ENCODE data around the gene FBXO46.
A peak's percentile ranks its signal among the peaks of the same experiment; 100 is the strongest.

FBXO46 gene

GRCh38 chr19:45710356-45711130 lies 20.2 kb downstream of the FBXO46 start:
- Histone ChIP-seq H3K36me3 (ENCODE audit: control insufficient read depth in 2 of 2, insufficient read depth in 1 of 2, low read length in 2 of 2) (peaks cover 6 to 28% of the 10 kb centered on the region in 2 experiments; a peak in 2 of 3 replicates), H3K9me3 (ENCODE audit: control insufficient read depth, insufficient read depth, low read depth, low read length) (no peaks in the 10 kb centered on the region), H3K4me3 (ENCODE audit: low read depth, low read length) (no peak overlapping the region), H3K27ac (ENCODE audit: extremely low read depth, low read depth, low read length) (peak overlapping the region; percentile 31; the same call in 1 of the 2 replicates), H3K4me1 (ENCODE audit: control insufficient read depth, insufficient read depth, low read length) (peaks cover 2% of the 10 kb centered on the region; the same call in 1 of the 2 replicates)
- ChIA-PET POLR2A (interaction anchor here (0.5 to 2.8 kb wide), 3 partner anchors 58 to 73 kb away, joined by 4 to 26 read pairs (median 4); partner anchors contain the start of gene SIX5), CTCF (interaction anchor here (0.7 to 1.8 kb wide), 5 partner anchors 16 to 873 kb away, joined by 3 to 11 read pairs (median 3); partner anchors contain the start of gene QPCTL)
- TF ChIP-seq ZBTB48 (tag by site-specific recombination; IDR thresholded peaks at IDR 0.05) (peak; percentile 46; the same call in 1 of the 2 replicates), ZNF362 (tag by site-specific recombination; IDR thresholded peaks at IDR 0.05) (0 out of 2 replicates have a peak, but pooled peaks have one; percentile 6), MZF1 (tag by site-specific recombination; IDR thresholded peaks at IDR 0.05; ENCODE audit: borderline replicate concordance) (no peak), ZNF366 (tag by site-specific recombination; conservative IDR thresholded peaks at IDR 0.05) (peak; percentile 22; the same call in 1 of the 2 replicates)
- TF ChIP-seq, protein P1, sequence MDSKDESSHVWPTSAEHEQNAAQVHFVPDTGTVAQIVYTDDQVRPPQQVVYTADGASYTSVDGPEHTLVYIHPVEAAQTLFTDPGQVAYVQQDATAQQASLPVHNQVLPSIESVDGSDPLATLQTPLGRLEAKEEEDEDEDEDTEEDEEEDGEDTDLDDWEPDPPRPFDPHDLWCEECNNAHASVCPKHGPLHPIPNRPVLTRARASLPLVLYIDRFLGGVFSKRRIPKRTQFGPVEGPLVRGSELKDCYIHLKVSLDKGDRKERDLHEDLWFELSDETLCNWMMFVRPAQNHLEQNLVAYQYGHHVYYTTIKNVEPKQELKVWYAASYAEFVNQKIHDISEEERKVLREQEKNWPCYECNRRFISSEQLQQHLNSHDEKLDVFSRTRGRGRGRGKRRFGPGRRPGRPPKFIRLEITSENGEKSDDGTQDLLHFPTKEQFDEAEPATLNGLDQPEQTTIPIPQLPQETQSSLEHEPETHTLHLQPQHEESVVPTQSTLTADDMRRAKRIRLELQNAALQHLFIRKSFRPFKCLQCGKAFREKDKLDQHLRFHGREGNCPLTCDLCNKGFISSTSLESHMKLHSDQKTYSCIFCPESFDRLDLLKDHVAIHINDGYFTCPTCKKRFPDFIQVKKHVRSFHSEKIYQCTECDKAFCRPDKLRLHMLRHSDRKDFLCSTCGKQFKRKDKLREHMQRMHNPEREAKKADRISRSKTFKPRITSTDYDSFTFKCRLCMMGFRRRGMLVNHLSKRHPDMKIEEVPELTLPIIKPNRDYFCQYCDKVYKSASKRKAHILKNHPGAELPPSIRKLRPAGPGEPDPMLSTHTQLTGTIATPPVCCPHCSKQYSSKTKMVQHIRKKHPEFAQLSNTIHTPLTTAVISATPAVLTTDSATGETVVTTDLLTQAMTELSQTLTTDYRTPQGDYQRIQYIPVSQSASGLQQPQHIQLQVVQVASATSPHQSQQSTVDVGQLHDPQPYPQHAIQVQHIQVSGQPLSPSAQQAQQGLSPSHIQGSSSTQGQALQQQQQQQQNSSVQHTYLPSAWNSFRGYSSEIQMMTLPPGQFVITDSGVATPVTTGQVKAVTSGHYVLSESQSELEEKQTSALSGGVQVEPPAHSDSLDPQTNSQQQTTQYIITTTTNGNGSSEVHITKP (tag by site-specific recombination; IDR thresholded peaks at IDR 0.05) = peak; percentile 81

GRCh38 chr19:45705710-45706415 lies 24.8 kb downstream of the FBXO46 start:
- peaks cover 22 to 30% of the 10 kb centered on the region in 2 experiments; a peak in 2 of 3 replicates for H3K36me3 ChIP-seq (ENCODE audit: control insufficient read depth in 2 of 2, insufficient read depth in 1 of 2, low read length in 2 of 2)
- H3K4me1 ChIP-seq (ENCODE audit: control insufficient read depth, insufficient read depth, low read length) = no peaks in the 10 kb centered on the region
- ChIA-PET CTCF (interaction anchor here (0.7 to 8.2 kb wide), 2 partner anchors 13 to 1249 kb away, joined by 3 to 65 read pairs; partner anchors contain the start of genes QPCTL and SNRPD2), POLR2A (interaction anchor here (0.6 to 3.5 kb wide), 4 partner anchors 12 to 279 kb away, joined by 3 to 18 read pairs (median 3); partner anchors contain the start of gene SIX5)
- no peak overlapping the region for H3K27ac ChIP-seq (ENCODE audit: extremely low read depth, low read depth, low read length)
- peak; percentile 98 for TF ChIP-seq ZNF664 (tag by site-specific recombination; IDR thresholded peaks at IDR 0.05)
- no peak for TF ChIP-seq YY2 (tag by site-specific recombination; IDR thresholded peaks at IDR 0.05)
- TF ChIP-seq KLF1 (tag by site-specific recombination; IDR thresholded peaks at IDR 0.05) = no peak
- H3K4me3 ChIP-seq (ENCODE audit: low read depth, low read length) = no peak overlapping the region
- no peaks in the 10 kb centered on the region for H3K9me3 ChIP-seq (ENCODE audit: control insufficient read depth, insufficient read depth, low read depth, low read length)

- TF ChIP-seq ZBTB44 (tag by site-specific recombination; IDR thresholded peaks at IDR 0.05) (0 out of 2 replicates have a peak, but pooled peaks have one; percentile 26), ZNF10 (tag by site-specific recombination; IDR thresholded peaks at IDR 0.05) (no peak), GLIS1 (tag by site-specific recombination; IDR thresholded peaks at IDR 0.05) (peak; percentile 68)
- ChIA-PET CTCF (interaction anchor here (0.7 to 8.2 kb wide), 3 partner anchors 12 to 1250 kb away, joined by 3 to 65 read pairs (median 5); partner anchors contain the start of genes QPCTL and SNRPD2), POLR2A (interaction anchor here (0.9 to 3.5 kb wide), 3 partner anchors 12 to 63 kb away, joined by 3 to 18 read pairs (median 3); partner anchors contain the start of gene SIX5)
- H3K4me1 ChIP-seq (ENCODE audit: control insufficient read depth, insufficient read depth, low read length) = no peaks in the 10 kb centered on the region
- H3K27ac ChIP-seq (ENCODE audit: extremely low read depth, low read depth, low read length) = no peak overlapping the region
- no peak overlapping the region for H3K4me3 ChIP-seq (ENCODE audit: low read depth, low read length)
- no peaks in the 10 kb centered on the region for H3K9me3 ChIP-seq (ENCODE audit: control insufficient read depth, insufficient read depth, low read depth, low read length)
- peaks cover 22 to 30% of the 10 kb centered on the region in 2 experiments; a peak in 2 of 3 replicates for H3K36me3 ChIP-seq (ENCODE audit: control insufficient read depth in 2 of 2, insufficient read depth in 1 of 2, low read length in 2 of 2)
These were observed 25.6 kb downstream of the FBXO46 start for GRCh38 chr19:45705115-45705514.

All from HEK293 (cell line).